ENCODE results near the gene HTR1D.

The HTR1D gene

GRCh38 chr1:23152966-23153684 lies 64.2 kb downstream of the HTR1D start:
- DNase-seq (ENCODE audit: low read depth in 2 of 3, low spot score in 2 of 3), result no peak

GRCh38 chr1:23150742-23151141 lies 66.6 kb downstream of the HTR1D start:
- DNase-seq (ENCODE audit: low read depth in 2 of 3, low spot score in 2 of 3), result no peak

DNA sequence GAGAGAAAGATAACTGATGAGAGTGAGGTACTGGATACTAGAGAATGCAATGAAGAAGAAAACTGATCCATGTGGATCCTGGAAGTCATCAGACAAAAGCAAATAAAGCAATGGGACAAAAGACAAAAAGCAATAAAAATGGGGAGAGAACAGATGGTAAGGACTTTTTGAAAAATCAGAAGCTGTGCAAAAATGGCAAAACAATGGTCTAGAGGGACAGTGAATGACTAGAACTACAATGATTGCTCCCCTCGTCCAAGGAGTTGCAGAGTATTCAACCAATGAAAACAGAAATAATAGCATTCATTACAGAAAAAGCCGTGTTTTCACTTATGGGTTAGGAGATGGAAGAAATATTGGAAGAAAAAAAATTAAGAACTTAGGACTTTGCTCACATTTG lies 67.2 kb downstream of the HTR1D start:
- no peak for DNase-seq (ENCODE audit: low read depth in 2 of 3, low spot score in 2 of 3)

GRCh38 chr1:23149114-23149513 lies 68.2 kb downstream of the HTR1D start:
- DNase-seq (ENCODE audit: low read depth in 2 of 3, low spot score in 2 of 3), result no peak

- DNase-seq (ENCODE audit: low read depth in 2 of 3, low spot score in 2 of 3), result no peak
Measured at GRCh38 chr1:23148084-23148483, 69.2 kb downstream of the HTR1D start.
